ENCODE data around the gene OR2G3.

The OR2G3 gene

DNA sequence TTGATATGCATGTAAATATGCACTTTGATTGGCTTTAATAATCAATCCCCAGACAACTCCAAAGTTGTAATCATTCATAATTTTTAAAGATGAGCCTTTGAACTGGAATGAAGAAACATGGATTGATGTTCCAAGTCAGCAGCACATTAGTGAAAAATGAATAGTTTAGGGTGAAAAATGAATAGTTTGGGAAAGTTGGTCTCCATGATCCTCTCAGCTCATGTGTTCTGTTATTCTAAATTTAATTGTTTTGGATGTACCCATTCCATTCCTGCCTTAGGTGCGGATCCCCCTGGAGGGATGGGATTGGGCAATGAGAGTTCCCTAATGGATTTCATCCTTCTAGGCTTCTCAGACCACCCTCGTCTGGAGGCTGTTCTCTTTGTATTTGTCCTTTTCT, at the start of gene OR2G3:
TSS of gene OR2G3 (plus strand) at position 301 of the 400 bp plus-strand sequence. CDS start at position 301, 0 bp downstream.
- TF ChIP-seq, protein P1, sequence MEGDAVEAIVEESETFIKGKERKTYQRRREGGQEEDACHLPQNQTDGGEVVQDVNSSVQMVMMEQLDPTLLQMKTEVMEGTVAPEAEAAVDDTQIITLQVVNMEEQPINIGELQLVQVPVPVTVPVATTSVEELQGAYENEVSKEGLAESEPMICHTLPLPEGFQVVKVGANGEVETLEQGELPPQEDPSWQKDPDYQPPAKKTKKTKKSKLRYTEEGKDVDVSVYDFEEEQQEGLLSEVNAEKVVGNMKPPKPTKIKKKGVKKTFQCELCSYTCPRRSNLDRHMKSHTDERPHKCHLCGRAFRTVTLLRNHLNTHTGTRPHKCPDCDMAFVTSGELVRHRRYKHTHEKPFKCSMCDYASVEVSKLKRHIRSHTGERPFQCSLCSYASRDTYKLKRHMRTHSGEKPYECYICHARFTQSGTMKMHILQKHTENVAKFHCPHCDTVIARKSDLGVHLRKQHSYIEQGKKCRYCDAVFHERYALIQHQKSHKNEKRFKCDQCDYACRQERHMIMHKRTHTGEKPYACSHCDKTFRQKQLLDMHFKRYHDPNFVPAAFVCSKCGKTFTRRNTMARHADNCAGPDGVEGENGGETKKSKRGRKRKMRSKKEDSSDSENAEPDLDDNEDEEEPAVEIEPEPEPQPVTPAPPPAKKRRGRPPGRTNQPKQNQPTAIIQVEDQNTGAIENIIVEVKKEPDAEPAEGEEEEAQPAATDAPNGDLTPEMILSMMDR (IDR thresholded peaks at IDR 0.05): no peak
- H3K27me3 ChIP-seq: no peaks in the 10 kb centered on the region
- no peaks in the 10 kb centered on the region for H3K36me3 ChIP-seq
- H3K4me3 ChIP-seq: no peak within 1 kb of the TSS
- DNase-seq: no peak
- no peak within 1 kb of the TSS for H3K27ac ChIP-seq
- intact Hi-C loops (cut with DNase I; ENCODE audit: low total_unique reads): no loop called here
- no peaks in the 10 kb centered on the region for H3K9me3 ChIP-seq
- no peaks in the 10 kb centered on the region for H3K4me1 ChIP-seq

- TF ChIP-seq, protein P1 (IDR thresholded peaks at IDR 0.05): no peak
- intact Hi-C loops (cut with DNase I; ENCODE audit: low total_unique reads): no loop called here
- Histone ChIP-seq H3K4me1 (no peaks in the 10 kb centered on the region), H3K9me3 (no peaks in the 10 kb centered on the region), H3K27ac (no peak overlapping the region), H3K4me3 (no peak overlapping the region), H3K27me3 (no peaks in the 10 kb centered on the region), H3K36me3 (no peaks in the 10 kb centered on the region)
- no peak for DNase-seq
Measured at GRCh38 chr1:247557926-247558674, 47.3 kb upstream of the OR2G3 start.

- DNase-seq: no peak
- intact Hi-C loops (cut with DNase I; ENCODE audit: low total_unique reads): no loop called here
- TF ChIP-seq, protein P1 (IDR thresholded peaks at IDR 0.05): no peak
Measured at GRCh38 chr1:247561711-247562110, 43.7 kb upstream of the OR2G3 start.

DNA sequence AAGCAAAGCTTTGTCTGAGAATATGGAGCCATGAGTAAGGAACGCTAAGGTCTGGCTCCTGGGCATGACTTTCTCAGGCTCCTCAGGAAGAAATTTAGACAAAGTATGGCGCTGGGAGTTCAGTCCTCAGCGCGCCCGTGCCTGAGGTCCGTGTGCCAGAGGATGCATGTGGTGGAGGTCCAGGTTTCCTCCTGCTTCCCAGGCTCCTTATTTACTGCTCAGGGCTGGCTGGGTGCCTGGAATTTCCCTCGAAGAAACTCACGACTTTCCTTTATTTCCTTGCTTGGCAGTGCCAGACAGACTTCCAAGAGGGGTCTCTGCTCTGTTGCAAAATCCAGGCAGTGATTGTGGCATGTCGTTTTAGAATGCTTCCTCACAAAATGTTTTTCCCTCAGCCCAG, 43.2 kb upstream of the OR2G3 start:
- Histone ChIP-seq H3K27ac (no peak overlapping the region), H3K9me3 (no peaks in the 10 kb centered on the region), H3K27me3 (no peaks in the 10 kb centered on the region), H3K36me3 (no peaks in the 10 kb centered on the region), H3K4me3 (no peak overlapping the region), H3K4me1 (no peaks in the 10 kb centered on the region)
- no peak for DNase-seq
- intact Hi-C loops (cut with DNase I; ENCODE audit: low total_unique reads): no loop called here
- TF ChIP-seq, protein P1 (IDR thresholded peaks at IDR 0.05): no peak

More at GRCh38 chr1:247561711-247562110, 43.7 kb upstream of the OR2G3 start:
- Histone ChIP-seq H3K4me3 (no peak overlapping the region), H3K4me1 (no peaks in the 10 kb centered on the region), H3K27ac (no peak overlapping the region), H3K27me3 (no peaks in the 10 kb centered on the region), H3K9me3 (no peaks in the 10 kb centered on the region), H3K36me3 (no peaks in the 10 kb centered on the region)

DNA sequence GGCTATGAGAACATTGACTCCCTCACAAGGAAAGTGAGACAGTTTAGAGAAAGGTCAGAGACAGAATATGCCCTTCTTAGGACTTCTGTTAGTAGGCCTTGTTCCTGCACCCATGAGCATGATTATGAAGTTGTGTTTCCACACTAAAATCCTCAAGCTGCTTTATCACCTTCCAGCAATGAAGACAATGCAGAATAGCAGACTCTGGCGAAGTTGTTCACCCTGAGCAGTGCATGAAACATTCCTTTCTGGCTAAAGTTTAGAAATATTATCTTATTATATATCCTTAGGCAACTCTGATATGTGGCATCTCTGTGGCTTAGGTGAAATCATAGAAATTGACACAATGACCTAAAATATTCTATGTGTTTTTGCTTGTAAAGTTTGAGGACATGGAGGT, 31.1 kb upstream of the OR2G3 start:
- intact Hi-C loops (cut with DNase I; ENCODE audit: low total_unique reads): no loop called here

More for the DNA sequence above, 31.1 kb upstream of the OR2G3 start:
- H3K27me3 ChIP-seq: no peaks in the 10 kb centered on the region
- no peaks in the 10 kb centered on the region for H3K36me3 ChIP-seq
- H3K4me1 ChIP-seq: no peaks in the 10 kb centered on the region
- H3K4me3 ChIP-seq: no peak overlapping the region
- TF ChIP-seq, protein P1 (IDR thresholded peaks at IDR 0.05): no peak
- no peak overlapping the region for H3K27ac ChIP-seq
- no peaks in the 10 kb centered on the region for H3K9me3 ChIP-seq
- DNase-seq: no peak
